Cardiac muscle cell (in vitro differentiated cells and primary cell): Measurements from ENCODE around the gene ACVRL1. TPM values are rescaled to one million over a fixed set of nuclear protein-coding genes. Genes with fewer than 3 reads are reported as not detected.

ENCODE experiments used
- DNase-seq, 2 donors: peaks; one replicate each; pipeline versions ENCODE4 v3.0.0 to v3.0.0-alpha.2; 2010 to 2017; ENCODE audit warnings: low read depth in 1 of 2, low spot score in 1 of 2
- H3K27ac ChIP-seq: fragments of 200-600 bp; sonication (generic); 2 replicates; pipeline ENCODE4 v1.5.1; 2016
- H3K27me3 ChIP-seq: fragments of 200-600 bp; sonication (generic); 2 replicates; pipeline ENCODE4 v1.6.0; 2016; ENCODE audit warnings: control low read depth
- H3K36me3 ChIP-seq: fragments of 200-600 bp; sonication (generic); 2 replicates; pipeline ENCODE4 v1.5.1; 2016; ENCODE audit warnings: control low read depth
- H3K4me1 ChIP-seq: fragments of 200-600 bp; sonication (generic); 2 replicates; pipeline ENCODE4 v1.8.1; 2017; ENCODE audit warnings: low read depth, mild to moderate bottlenecking, mixed run types
- H3K4me3 ChIP-seq: fragments of 200-600 bp; sonication (generic); 2 replicates; pipeline ENCODE4 v1.5.1; 2016; ENCODE audit warnings: mild to moderate bottlenecking
- H3K9me3 ChIP-seq: fragments of 200-600 bp; sonication (generic); 2 replicates; pipeline ENCODE4 v1.5.1; 2017; ENCODE audit warnings: low read depth, mild to moderate bottlenecking, control low read depth
- polyA plus RNA-seq: library from polyadenylated mRNA; unstranded; fragments of >200 nt; fragmentation: Nextera tagmentation; extraction: Ambion mirVana; gene quantifications from 2 replicates; pipeline ENCODE4 v1.2.1, GENCODE V29; 2016
- total RNA-seq: library from RNA; depleted of rRNA; stranded (reverse); fragments of >200 nt; gene quantifications from 2 replicates; pipeline ENCODE4 v1.2.3, GENCODE V29; 2016
- TF ChIP-seq, protein P1 (sequence below): IDR thresholded peaks from 2 replicates; pipeline ENCODE4 v1.5.1; 2012; ENCODE audit warnings: low read depth, mild to moderate bottlenecking, low read length

Gene ACVRL1
- total and polyA plus RNA-seq, 2 experiments from 2014 or later: 5.5 TPM; not detected in 1

GRCh38 chr12:51907856-51908425 is 637 bp downstream of the ACVRL1 start:
- peaks cover 17% of the 10 kb centered on the region for H3K4me1 ChIP-seq
- peaks cover 26% of the 10 kb centered on the region for H3K27me3 ChIP-seq
- no peaks in the 10 kb centered on the region for H3K9me3 ChIP-seq
- TF ChIP-seq, protein P1, sequence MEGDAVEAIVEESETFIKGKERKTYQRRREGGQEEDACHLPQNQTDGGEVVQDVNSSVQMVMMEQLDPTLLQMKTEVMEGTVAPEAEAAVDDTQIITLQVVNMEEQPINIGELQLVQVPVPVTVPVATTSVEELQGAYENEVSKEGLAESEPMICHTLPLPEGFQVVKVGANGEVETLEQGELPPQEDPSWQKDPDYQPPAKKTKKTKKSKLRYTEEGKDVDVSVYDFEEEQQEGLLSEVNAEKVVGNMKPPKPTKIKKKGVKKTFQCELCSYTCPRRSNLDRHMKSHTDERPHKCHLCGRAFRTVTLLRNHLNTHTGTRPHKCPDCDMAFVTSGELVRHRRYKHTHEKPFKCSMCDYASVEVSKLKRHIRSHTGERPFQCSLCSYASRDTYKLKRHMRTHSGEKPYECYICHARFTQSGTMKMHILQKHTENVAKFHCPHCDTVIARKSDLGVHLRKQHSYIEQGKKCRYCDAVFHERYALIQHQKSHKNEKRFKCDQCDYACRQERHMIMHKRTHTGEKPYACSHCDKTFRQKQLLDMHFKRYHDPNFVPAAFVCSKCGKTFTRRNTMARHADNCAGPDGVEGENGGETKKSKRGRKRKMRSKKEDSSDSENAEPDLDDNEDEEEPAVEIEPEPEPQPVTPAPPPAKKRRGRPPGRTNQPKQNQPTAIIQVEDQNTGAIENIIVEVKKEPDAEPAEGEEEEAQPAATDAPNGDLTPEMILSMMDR: no peak
- H3K4me3 ChIP-seq: no peak overlapping the region
- no peak overlapping the region for H3K27ac ChIP-seq
- H3K36me3 ChIP-seq: no peaks in the 10 kb centered on the region
- DNase-seq: no peak

GRCh38 chr12:51908876-51909592 is 1.7 kb downstream of the ACVRL1 start:
- Histone ChIP-seq H3K27me3 (peaks cover 26% of the 10 kb centered on the region), H3K9me3 (no peaks in the 10 kb centered on the region), H3K36me3 (no peaks in the 10 kb centered on the region), H3K27ac (no peak overlapping the region), H3K4me1 (peaks cover 17% of the 10 kb centered on the region), H3K4me3 (no peak overlapping the region)
- no peak for DNase-seq
- TF ChIP-seq, protein P1: no peak

- TF ChIP-seq, protein P1: no peak
- Histone ChIP-seq H3K27ac (no peak overlapping the region), H3K36me3 (no peaks in the 10 kb centered on the region), H3K4me1 (peaks cover 15% of the 10 kb centered on the region), H3K27me3 (peaks cover 26% of the 10 kb centered on the region), H3K4me3 (no peak overlapping the region), H3K9me3 (no peaks in the 10 kb centered on the region)
- DNase-seq: peak in 1 of 2 donors; percentile 32
These were observed 2.9 kb downstream of the ACVRL1 start for GRCh38 chr12:51910168-51910567.

DNA sequence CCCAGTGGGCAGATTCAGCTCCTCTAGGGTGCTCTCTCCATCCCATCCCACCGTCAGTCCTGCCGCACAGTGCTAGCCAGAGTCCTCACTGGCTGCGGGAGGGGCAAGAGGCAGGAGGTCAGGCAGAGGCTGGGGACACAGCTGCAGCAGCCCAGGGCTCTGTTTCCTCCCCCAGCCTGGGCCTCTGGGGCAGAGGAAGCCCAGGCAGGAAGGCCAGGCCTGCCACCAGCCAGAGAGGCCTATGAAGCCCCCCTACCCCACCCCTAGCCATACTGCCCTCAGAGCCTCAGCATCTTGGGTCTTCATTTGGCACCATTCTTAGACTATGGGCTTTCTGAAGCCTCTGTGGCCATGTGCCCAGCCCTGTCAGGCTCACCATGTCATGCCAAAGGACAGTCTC is 3.4 kb downstream of the ACVRL1 start:
- H3K27ac ChIP-seq: no peak overlapping the region
- TF ChIP-seq, protein P1: no peak

DNA sequence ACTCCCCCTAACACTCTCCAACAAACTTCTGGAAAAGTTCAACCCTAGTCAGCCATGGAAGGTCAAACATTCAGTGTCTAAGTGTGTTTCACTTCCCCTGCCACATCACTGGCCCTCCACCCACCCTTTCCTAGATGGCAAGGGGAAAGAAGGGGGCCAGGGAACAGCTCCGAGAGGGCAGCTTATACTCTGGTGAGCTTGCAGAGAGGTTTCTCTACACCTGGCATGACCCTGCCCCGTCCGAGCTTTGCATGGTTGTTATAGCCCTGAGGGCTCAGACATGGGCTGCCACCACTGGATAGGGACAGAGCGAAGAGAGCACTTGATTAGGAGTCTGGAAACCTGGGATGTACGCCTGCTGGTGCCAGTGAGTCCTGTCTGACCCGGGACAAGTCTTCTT is 4.0 kb downstream of the ACVRL1 start:
- no peaks in the 10 kb centered on the region for H3K36me3 ChIP-seq
- TF ChIP-seq, protein P1: no peak
- no peaks in the 10 kb centered on the region for H3K9me3 ChIP-seq
- H3K4me3 ChIP-seq: no peak overlapping the region
- no peak for DNase-seq
- H3K27ac ChIP-seq: no peak overlapping the region
- peaks cover 10% of the 10 kb centered on the region for H3K4me1 ChIP-seq
- H3K27me3 ChIP-seq: peaks cover 26% of the 10 kb centered on the region

More for the DNA sequence above, 3.4 kb downstream of the ACVRL1 start:
- Histone ChIP-seq H3K4me3 (no peak overlapping the region), H3K27me3 (peaks cover 26% of the 10 kb centered on the region), H3K4me1 (peaks cover 10% of the 10 kb centered on the region), H3K9me3 (no peaks in the 10 kb centered on the region), H3K36me3 (no peaks in the 10 kb centered on the region)
- no peak for DNase-seq
